ENCODE results near the gene KCTD14. TPM values are rescaled to one million over a fixed set of nuclear protein-coding genes. Genes with fewer than 3 reads are reported as not detected.

The KCTD14 gene
- total RNA-seq, 1 experiment from 2014 or later, result 12.5 TPM

GRCh38 chr11:78025378-78025777 is 2.3 kb upstream of the KCTD14 start:
- DNase-seq, result no peak
- Histone ChIP-seq H2BK20ac (ENCODE audit: low read depth, low read length, poor library complexity, severe bottlenecking) (no peak overlapping the region), H2BK5ac (ENCODE audit: insufficient read length, low read length) (no peak overlapping the region), H4K20me1 (ENCODE audit: control insufficient read depth, insufficient read depth, insufficient read length) (no peaks in the 10 kb centered on the region), H3K56ac (ENCODE audit: insufficient read length, low read depth, low read length) (no peak overlapping the region), H3K23ac (ENCODE audit: insufficient read length, low read depth, low read length) (no peak overlapping the region), H3T11ph (ENCODE audit: low read length) (no peak overlapping the region), H2BK120ac (ENCODE audit: low read depth, low read length, poor library complexity, severe bottlenecking) (no peak overlapping the region), H3K27ac (ENCODE audit: insufficient read length, low read depth, low read length) (no peak overlapping the region), H3K79me2 (ENCODE audit: insufficient read depth, low read length) (no peaks in the 10 kb centered on the region), H2AFZ (ENCODE audit: low read length) (no peak overlapping the region), H3K9me3 (ENCODE audit: control insufficient read depth, low read depth, low read length) (no peaks in the 10 kb centered on the region), H3K23me2 (ENCODE audit: insufficient read length, low read depth, low read length, poor library complexity, severe bottlenecking) (peaks cover 10% of the 10 kb centered on the region), H3K79me1 (ENCODE audit: insufficient read depth, low read depth, low read length, poor library complexity, severe bottlenecking) (no peaks in the 10 kb centered on the region), H4K91ac (ENCODE audit: insufficient read length, low read depth, low read length) (no peak overlapping the region), H2AK5ac (ENCODE audit: insufficient read length, low read length) (no peak overlapping the region), H2BK12ac (ENCODE audit: insufficient read length, low read depth, low read length) (no peak overlapping the region), H2BK15ac (ENCODE audit: low read depth, low read length) (no peak overlapping the region), H3K4me2 (ENCODE audit: insufficient read depth, insufficient read length, low read length) (no peak overlapping the region), H3K27me3 (ENCODE audit: insufficient read depth, low read length) (no peaks in the 10 kb centered on the region), H3K18ac (ENCODE audit: insufficient read length, low read depth, low read length) (no peak overlapping the region), H3K4ac (ENCODE audit: low read depth, low read length) (no peak overlapping the region), H3K4me1 (ENCODE audit: insufficient read depth, low read length) (peaks cover 3% of the 10 kb centered on the region; the same call in 1 of the 2 replicates), H3K9ac (ENCODE audit: extremely low read depth, insufficient read length, low read length) (no peak overlapping the region), H4K8ac (replicated peaks; ENCODE audit: insufficient read length, low read depth, low read length) (no peak overlapping the region), H4K5ac (ENCODE audit: insufficient read length, low read depth, low read length) (no peak overlapping the region), H3K14ac (ENCODE audit: insufficient read depth, low read length) (no peak overlapping the region)
- no peak overlapping the region for H3K4me3 Mint-ChIP-seq
- TF ChIP-seq CTCF (conservative IDR thresholded peaks at IDR 0.05), result no peak
- peaks cover 21 to 25% of the 10 kb centered on the region in 2 experiments for H3K4me1 Mint-ChIP-seq
- H3K27ac Mint-ChIP-seq, result no peak overlapping the region
- no peaks in the 10 kb centered on the region for H3K27me3 Mint-ChIP-seq (ENCODE audit: low read depth)
- no peaks in the 10 kb centered on the region; a peak in 1 of 7 replicates for H3K36me3 Mint-ChIP-seq (ENCODE audit: insufficient read depth in 1 of 3, low read depth in 3 of 3)
- H3K9me3 Mint-ChIP-seq, result peaks cover 0 to 5% of the 10 kb centered on the region in 2 experiments; a peak in 2 of 5 replicates
